OCI-LY7 (cell line): ENCODE data around the gene IKZF3.

Experiments
- EZH2phosphoT487 ChIP-seq: fragments of 200-600 bp; sonication (generic); IDR thresholded peaks from 2 replicates; pipeline ENCODE4 v1.6.1; 2018; ENCODE audit warnings: low read depth, borderline replicate concordance, mild to moderate bottlenecking, mixed run types, antibody characterized with exemption, low read length, moderate library complexity, mixed read lengths
- TF ChIP-seq, protein P1 (sequence below): fragments of 200-600 bp; sonication (generic); conservative IDR thresholded peaks from 2 replicates; pipeline ENCODE4 v1.5.1; 2014; ENCODE audit warnings: mild to moderate bottlenecking, antibody characterized with exemption, low read length, moderate library complexity, mixed read lengths

DNA sequence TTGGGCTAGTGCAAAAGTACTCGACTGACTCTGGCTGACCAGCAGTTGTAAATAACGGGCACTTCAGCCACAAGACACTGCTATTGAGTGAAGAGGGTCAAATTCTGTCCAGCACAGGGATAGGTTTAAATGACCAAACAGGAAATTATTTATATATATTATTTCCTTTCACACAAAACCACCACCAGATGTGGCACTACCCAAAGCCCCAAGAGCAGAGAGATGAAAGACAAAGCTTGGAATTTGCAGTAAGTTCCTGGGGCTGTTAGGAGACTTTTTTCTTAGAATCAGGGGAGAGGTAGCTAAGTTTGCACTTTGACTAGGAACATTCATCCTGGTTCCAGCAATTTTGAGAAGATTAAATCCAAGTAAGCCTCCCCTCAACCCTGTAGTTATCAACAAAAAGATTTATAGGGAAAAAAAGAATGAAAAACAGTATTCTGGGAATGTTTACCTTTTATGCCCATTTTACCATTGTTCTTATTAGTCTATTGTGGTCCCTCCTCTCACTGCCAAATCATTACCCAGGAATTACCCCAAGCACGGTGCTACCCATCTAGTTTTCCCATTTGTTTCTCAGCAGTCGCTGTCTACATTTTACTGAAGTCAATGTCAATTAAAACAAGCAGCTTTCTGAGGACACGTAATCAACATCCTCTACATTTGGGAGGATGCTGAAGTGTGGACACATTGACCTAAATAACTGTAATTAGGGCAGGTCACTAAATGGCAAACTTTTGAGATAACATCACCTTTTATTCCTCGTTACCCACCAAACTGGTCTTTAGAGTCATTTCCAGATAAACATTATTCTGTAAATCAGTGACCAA lies 82.9 kb downstream of the IKZF3 start:
- TF ChIP-seq, protein P1, sequence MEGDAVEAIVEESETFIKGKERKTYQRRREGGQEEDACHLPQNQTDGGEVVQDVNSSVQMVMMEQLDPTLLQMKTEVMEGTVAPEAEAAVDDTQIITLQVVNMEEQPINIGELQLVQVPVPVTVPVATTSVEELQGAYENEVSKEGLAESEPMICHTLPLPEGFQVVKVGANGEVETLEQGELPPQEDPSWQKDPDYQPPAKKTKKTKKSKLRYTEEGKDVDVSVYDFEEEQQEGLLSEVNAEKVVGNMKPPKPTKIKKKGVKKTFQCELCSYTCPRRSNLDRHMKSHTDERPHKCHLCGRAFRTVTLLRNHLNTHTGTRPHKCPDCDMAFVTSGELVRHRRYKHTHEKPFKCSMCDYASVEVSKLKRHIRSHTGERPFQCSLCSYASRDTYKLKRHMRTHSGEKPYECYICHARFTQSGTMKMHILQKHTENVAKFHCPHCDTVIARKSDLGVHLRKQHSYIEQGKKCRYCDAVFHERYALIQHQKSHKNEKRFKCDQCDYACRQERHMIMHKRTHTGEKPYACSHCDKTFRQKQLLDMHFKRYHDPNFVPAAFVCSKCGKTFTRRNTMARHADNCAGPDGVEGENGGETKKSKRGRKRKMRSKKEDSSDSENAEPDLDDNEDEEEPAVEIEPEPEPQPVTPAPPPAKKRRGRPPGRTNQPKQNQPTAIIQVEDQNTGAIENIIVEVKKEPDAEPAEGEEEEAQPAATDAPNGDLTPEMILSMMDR, result peak; percentile 29; the same call in 1 of the 2 replicates
- TF ChIP-seq EZH2phosphoT487, result no peak
